HG03060 (cell line): Measurements from ENCODE around the gene ARFGAP3.

ENCODE experiments used
- ATAC-seq: cut with Tn5 transposase; IDR thresholded peaks from one replicate; pipeline ENCODE4 v1.9.1; 2021; ENCODE audit warnings: low read depth, moderate number of reproducible peaks; ENCODE audit not compliant: unreplicated experiment

ARFGAP3 gene

GRCh38 chr22:42884616-42885375, 27.7 kb upstream of the ARFGAP3 start:
- no peak for ATAC-seq

- ATAC-seq, result no peak
Measured at GRCh38 chr22:42883970-42884369, 26.9 kb upstream of the ARFGAP3 start.

- no peak for ATAC-seq
Measured at GRCh38 chr22:42883121-42883520, 26.0 kb upstream of the ARFGAP3 start.

- no peak for ATAC-seq
Measured at GRCh38 chr22:42881982-42882656, 25.0 kb upstream of the ARFGAP3 start.

- no peak for ATAC-seq
Measured at GRCh38 chr22:42881298-42881697, 24.2 kb upstream of the ARFGAP3 start.

- ATAC-seq, result no peak
Measured at GRCh38 chr22:42880815-42881214, 23.7 kb upstream of the ARFGAP3 start.

- ATAC-seq, result no peak
Measured at GRCh38 chr22:42879371-42880021, 22.4 kb upstream of the ARFGAP3 start.

GRCh38 chr22:42878561-42879305, 21.7 kb upstream of the ARFGAP3 start:
- no peak for ATAC-seq

GRCh38 chr22:42877597-42878340, 20.7 kb upstream of the ARFGAP3 start:
- ATAC-seq, result no peak

GRCh38 chr22:42877158-42877557, 20.1 kb upstream of the ARFGAP3 start:
- ATAC-seq, result no peak

- ATAC-seq, result no peak
Measured at GRCh38 chr22:42876041-42876440, 19.0 kb upstream of the ARFGAP3 start.

GRCh38 chr22:42874010-42874409, 16.9 kb upstream of the ARFGAP3 start:
- no peak for ATAC-seq

GRCh38 chr22:42873356-42873755, 16.3 kb upstream of the ARFGAP3 start:
- ATAC-seq, result no peak

GRCh38 chr22:42872821-42873220, 15.7 kb upstream of the ARFGAP3 start:
- no peak for ATAC-seq

GRCh38 chr22:42871146-42872050, 14.3 kb upstream of the ARFGAP3 start:
- ATAC-seq, result no peak

GRCh38 chr22:42869888-42870480, 12.9 kb upstream of the ARFGAP3 start:
- no peak for ATAC-seq

- ATAC-seq, result no peak
Measured at GRCh38 chr22:42869463-42869862, 12.4 kb upstream of the ARFGAP3 start.

GRCh38 chr22:42868751-42869251, 11.7 kb upstream of the ARFGAP3 start:
- ATAC-seq, result no peak

- no peak for ATAC-seq
Measured at GRCh38 chr22:42866100-42866499, 9.0 kb upstream of the ARFGAP3 start.
